Left colon (tissue), 2 donors: ENCODE measurements around the gene HHIP. TPM values are rescaled to one million over a fixed set of nuclear protein-coding genes. Genes with fewer than 3 reads are reported as not detected.

Source experiments
- ATAC-seq: fragments of 200-7000 bp; cut with Tn5 transposase; one replicate; pipeline ENCODE4 v1.9.1; 2020; ENCODE audit warnings: mild to moderate bottlenecking, moderate library complexity
- DNase-seq, 2 donors: peaks; one replicate each; pipeline ENCODE4 v3.0.0-alpha.2; 2020
- intact Hi-C, 2 donors: fragments of 100-400 bp; cut with DNase I in 1 of 2; cut with micrococcal nuclease in 1 of 2; formaldehyde crosslinking; loops; one replicate each; pipeline versions ENCODE4 v1.11.2 to v1.14.0; 2022; cut with DNase I, micrococcal nuclease
- total RNA-seq, 2 donors: library from RNA; stranded (reverse); fragmentation: NEBNext Ultra II Directional; extraction: Animal tissue kit (Norgen Biotek cat#: 25700); gene quantifications; one replicate each; pipeline ENCODE4 v1.2.1, GENCODE V29; 2021
- donor health status: DM: no; HTN: no; CAD: no.
- donor health status: DM: yes; HTN: yes; CAD: no.

The HHIP gene
- total RNA-seq, 2 donors from 2014 or later: 4.9 to 6.1 TPM

DNA sequence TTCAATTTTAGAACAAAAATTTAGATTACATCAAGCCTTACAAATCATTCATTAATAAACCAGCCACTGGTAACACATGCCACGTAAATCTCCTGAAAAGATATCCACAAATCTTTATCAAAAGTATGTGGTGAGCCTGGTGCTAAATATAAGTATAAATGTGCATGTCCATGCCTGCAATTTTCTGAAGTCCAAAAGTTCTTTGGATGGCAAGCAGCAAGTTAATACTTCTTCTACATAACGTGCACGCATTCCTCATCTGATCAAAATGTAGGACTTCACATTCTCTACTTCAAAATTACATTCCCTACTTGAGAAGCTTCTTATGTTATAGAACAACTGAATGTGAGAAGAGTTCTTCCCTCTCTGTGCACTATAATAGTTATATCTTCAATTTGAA lies 49.8 kb downstream of the HHIP start:
- no peak for ATAC-seq
- intact Hi-C loops: no loop called here
- DNase-seq: no peak

DNA sequence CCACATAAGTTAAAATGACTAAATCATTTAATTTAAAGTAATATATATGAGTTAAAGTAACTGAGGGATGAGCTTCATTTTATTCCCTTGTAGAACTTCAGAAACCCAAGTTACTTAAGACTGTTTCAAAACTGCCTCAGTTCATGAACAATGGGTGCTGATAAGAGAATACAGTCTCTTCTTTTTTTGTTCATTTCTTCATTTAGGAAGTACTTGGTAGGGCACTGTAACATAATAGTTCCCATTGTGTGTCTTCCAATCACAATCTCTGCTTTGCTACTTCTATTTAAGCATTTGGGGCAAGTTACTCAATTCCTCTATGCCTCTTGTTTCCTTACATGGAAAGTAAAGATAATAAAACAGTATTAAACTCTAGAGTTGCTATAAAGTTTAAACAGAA lies 50.4 kb downstream of the HHIP start:
- intact Hi-C loops: no loop called here

DNA sequence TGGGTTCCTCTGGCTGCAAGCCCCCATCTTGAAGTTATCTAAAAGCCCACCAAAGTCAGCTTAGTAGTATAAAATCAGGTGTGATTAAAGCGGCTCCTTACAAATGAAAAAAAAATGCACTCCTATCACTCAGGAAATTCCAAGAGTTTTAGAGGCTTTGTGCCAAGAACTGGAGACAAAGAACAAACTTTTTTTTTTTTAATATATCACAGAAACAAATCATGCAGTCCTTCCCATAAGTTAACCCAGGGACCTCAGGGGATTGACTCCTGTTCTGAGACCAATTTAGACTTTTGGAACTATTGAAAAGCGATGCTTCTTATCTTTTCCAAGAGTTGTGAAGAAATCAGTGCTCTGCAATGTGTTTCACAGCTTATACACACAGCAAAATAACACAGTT lies 53.6 kb downstream of the HHIP start:
- intact Hi-C loops: no loop called here
- DNase-seq: no peak
- no peak for ATAC-seq

More for the DNA sequence above, 50.4 kb downstream of the HHIP start:
- no peak for ATAC-seq
- no peak for DNase-seq

DNA sequence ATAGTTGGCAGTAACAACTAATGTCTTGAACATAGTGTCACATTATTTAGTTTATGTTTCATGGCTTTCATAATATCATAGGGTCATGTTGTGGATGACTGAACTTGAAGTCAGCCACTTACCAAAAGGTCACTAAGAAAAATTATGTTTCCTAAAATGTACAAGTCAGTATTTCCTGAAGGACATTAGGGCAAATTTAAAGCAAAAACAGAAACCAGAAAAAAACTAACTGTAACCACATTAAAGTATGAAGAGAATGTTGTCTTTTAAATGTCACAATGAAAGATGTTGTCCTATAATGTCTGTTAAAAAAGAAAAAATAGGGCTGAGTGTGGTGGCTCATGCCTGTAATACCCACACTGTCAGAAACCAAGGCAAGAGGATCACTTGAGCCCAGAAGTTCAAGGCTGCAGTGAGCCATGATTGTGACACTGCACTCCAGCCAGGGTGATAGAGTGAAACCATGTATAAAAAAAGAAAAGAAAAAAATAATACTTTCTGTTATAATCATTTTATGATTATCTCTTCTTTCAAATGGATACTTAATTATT lies 55.8 kb downstream of the HHIP start:
- ATAC-seq: no peak
- intact Hi-C loops: no loop called here
- no peak for DNase-seq

DNA sequence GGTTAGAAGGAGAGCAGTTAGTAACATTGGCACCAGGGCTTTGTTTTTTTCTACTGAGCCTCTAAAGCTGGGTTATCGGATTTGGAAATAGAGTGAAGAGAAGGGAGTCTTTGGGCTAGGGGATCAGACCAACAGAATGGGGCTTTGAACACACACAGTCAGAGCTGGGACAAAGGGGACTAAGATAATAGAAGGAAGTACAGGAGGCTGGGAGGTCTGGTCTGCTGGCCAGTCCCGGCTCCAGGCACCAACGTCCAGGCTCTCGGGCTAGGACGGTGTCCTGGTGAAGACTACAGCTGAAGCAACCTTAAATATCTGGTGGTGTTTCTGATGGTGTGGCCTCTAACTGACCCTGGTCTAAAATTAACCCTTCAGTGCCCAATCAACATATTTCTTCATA lies 57.5 kb downstream of the HHIP start:
- no peak for DNase-seq
- intact Hi-C loops: no loop called here
- no peak for ATAC-seq

DNA sequence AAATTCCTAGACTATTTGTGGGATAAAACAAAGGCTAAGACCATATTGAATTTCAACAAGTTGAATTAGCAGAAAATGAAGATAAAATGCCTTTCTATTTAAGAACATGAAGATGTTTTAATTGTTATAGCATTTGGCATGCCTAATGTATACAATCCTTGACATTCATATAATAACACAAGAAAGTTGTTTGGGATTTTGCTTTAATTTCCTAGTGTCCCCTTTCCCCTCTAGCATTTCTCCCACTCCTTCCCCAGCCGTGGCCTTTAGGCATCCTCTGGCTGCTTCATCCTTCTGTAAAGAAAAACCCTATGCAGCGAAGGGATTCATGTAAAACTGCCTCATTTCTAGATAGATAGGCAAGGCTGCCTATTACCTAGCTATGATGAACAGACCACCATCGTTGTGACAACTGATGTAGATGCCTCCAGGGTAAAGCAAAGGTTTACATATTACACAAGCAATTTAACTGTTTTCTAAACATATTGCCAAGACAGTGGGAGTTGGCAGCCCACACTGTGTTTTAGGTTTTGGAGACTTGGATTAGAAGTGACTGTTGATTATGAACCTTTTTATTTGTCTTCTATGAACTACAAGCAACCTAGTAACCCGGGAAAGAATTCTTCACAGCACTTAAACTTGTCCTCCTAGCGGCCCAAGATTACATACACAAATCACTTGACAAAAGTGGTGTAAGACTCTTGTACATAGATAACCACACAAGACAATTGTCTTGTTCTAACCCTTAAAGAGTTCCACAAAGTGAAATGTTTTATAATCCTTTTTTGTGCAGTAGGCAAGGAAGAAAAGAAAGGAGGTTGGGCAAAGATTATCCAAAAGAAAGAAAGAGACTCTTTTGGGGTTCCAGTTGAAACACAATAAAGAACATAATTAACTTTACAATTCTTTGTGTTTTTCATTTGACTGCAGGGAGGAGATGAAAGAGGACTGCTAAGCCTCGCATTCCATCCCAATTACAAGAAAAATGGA lies 59.9 kb downstream of the HHIP start:
- intact Hi-C loops: no loop called here
- no peak for ATAC-seq
- no peak for DNase-seq

DNA sequence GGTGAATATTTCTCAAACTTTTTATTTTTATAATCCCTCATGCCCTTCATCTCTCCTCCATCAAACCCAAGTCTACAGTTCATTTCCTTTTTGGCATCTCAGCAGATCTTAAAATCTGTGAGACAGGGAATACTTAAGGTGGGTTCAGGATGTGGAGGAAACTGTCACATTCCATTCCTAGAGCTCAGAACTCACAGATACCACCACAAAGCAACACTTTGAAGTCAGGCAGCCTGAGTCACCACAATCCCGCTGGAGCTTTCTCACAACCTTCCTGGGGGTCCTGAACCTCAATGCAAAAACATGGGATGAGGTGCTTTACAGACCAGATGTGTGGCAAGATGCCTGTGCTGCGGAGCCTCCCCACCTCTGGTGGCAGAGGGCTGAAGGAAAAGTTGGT lies 63.2 kb downstream of the HHIP start:
- intact Hi-C loops: no loop called here
- ATAC-seq (peak; percentile 62), DNase-seq (no peak)

DNA sequence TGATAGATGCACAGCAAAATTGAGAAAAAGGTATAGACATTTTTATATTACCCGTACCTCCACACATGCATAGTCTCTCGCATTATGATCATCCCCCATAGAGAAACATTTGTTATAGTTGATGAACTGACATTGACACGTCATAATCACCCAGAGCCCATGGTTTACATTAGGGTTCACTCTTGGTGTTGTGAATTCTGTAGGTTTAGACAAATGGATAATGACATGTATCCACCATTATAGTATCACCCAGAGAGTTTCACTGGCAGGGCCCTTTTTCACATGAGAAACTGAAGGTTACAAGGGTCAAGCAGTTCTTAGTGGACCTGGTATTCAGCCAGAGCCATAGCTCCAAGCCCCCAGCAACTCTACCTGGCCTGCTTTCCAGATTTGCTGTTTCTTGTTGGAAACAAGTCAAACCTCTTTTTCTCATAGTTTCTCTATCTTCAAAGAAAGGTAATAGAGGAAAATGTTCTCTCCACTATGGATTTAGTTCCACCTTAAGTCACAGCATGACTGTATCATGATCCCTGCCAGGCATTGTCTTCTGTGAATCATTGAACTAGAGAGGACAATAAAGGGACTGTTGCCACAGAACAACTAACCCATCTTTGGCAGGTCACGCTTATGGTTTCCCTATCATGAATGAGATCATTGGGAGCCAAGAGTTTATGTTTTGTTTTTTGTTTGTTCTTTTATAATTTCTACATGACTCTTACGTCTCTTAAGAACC lies 64.0 kb downstream of the HHIP start:
- peak in 1 of 2 donors; percentile 23 for DNase-seq
- peak; percentile 99 for ATAC-seq
- intact Hi-C loops: no loop called here

DNA sequence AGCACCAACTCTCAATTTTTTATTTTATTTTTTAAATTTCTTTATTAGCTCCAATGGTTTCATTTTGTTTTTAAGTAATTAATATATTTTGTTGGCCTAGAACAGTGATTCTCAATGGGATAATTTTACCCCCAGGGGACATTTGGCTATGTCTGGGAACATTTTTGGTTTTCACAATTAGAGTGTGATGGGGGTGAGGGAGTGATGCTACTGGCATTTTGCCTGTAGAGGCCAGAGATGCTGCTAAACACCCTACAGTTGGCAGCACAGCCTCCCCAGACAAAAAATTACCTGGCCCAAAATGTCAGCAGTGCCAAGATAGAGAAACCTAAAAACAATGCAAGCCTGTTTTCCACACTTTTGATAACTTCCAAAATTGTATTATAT lies 64.6 kb downstream of the HHIP start:
- DNase-seq (no peak), ATAC-seq (no peak)
- intact Hi-C loops: no loop called here

DNA sequence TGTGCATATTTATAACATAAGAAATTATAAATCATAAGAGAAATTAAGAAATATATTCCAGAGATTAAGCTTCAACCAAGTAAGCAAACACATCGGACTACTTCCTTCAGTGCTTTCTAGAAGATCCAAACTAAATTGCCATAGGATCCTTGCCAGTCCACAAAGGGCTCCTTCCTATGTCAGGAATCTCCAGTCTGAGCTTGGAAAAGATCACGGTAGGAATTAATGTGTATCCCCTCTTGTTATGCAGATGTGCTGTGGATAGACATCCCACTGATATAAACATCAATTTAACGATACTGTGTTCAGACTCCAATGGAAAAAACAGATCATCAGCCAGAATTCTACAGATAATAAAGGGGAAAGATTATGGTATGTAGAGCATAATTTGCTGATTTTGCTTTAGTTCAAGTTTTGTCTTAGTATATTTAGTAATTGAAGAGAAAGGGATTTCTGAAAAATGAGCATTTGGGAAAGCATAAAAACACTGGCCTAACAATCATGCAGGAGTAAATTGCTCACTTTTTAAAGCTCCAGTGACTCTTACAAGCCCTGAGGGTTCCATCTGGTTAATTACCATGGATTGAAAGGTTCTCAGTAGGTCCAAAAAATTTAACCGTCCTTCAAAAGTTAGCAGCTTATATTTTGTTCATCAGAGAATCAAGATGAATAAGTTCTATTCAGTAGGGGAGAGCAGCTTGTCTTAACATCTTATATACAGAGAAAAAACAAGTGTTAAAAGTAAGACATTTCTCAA lies 65.9 kb downstream of the HHIP start:
- DNase-seq (no peak), ATAC-seq (no peak)
- intact Hi-C loops: no loop called here

DNA sequence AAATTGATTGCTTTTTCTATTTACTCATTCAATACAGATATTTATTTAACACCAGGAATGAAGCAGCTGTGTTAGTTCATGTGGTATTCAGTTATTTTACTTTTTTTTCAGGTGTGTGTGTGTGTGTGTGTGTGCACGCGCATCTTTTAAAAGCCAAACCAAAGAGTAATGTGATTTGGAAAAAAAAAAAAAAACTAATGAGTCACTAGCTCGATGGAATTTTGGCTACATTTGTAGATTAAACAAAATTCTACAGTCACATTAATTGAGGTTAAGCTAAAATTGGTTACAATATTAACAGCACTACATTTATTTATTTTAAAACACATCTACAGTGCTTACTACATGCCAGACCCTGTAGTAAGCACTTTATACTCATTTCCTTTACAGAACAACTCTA lies 66.8 kb downstream of the HHIP start:
- DNase-seq: no peak
- intact Hi-C loops: no loop called here
- no peak for ATAC-seq

DNA sequence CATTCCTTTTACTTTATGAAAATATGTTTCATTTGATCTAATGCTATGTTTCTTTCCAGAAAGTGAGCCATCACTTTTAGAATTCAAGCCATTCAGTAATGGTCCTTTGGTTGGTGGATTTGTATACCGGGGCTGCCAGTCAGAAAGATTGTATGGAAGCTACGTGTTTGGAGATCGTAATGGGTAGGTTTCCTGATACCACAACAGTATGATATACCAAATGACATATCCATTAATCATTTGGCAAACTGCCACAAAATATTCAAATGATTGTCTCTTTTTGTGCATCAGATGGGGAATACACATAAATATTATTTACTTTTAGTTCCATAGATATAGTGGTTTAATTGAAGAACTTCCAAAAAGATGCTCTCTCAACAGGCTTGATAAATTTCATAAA lies 68.2 kb downstream of the HHIP start:
- intact Hi-C loops: no loop called here
- ATAC-seq: no peak

DNA sequence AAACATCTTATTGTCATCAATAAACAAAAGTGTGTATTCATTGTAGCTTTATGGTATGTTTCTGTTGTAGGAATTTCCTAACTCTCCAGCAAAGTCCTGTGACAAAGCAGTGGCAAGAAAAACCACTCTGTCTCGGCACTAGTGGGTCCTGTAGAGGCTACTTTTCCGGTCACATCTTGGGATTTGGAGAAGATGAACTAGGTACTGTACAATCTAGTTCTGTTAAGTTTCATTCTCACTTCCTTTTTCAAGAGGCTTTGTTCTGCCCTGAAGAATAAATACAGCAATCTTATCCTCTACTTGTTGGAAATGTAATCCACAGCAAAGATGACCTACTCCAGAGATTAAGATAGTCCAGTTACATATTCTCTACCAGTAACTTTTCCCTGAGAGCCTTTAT lies 69.3 kb downstream of the HHIP start:
- no peak for ATAC-seq
- intact Hi-C loops: no loop called here
- no peak for DNase-seq

More for the DNA sequence above, 68.2 kb downstream of the HHIP start:
- DNase-seq: no peak

DNA sequence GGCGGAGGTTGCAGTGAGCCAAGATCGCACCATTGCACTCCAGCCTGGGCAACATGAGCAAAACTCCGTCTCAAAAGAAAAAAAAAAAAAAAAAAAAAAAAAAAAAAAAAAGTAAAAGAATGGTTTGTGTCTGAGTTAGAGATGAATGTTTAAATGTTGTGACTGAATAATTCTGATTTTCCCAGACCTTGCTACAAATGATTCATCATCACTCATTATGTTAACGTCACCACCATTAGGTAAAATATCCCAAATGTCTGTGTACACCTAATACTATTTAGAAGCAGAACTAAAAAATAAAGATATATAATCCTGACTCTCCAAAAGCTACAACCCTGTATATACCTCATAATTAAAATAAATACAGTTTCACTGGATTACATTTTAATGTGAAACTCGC lies 70.8 kb downstream of the HHIP start:
- ATAC-seq (no peak), DNase-seq (no peak)
- intact Hi-C loops: no loop called here

DNA sequence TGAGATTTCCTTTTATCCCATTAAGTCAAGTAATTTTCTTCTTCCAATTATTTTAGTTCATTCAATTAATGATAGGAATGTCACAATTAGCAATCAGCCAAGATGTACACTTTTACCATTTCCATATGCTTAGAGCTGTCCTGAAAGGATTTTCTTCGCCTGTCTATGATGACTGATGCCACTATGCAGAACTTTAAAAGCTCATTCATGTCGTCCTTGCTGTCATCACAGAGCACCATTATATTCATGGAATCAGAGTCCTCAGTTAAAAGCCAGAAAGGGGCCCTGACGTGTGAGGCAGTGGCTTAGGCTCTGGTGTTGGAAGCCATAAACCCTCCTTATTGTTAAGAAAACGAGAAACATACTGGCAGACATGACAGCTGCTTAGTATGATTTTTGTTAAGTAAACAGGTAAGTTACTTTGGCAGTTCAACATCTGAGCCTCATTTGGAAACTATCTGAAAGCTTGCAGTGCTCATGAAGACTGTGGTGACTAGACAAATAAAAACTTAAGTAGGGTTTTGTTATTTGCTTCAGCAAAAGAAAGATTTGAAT lies 73.1 kb downstream of the HHIP start:
- ATAC-seq: no peak
- no peak for DNase-seq
- intact Hi-C loops: no loop called here

DNA sequence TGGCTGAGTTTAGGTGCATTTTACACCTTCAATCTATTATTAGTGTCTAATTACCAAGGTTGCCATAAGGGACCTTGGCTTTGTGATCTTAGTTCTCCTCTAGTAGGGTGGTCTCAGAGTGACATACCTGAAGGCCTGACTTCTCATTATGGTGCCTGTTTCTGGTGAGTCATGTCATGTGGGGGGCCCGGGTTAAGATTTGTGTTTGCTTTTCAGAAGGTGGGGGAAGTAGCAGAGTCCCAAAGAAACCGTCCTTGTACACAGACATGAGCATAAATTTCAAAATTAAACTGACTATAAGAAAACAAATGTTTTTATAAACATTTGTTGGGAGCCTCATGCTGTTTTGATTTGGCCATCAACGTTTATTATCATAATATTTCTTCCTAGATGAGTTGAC lies 74.5 kb downstream of the HHIP start:
- no peak for ATAC-seq
- intact Hi-C loops: no loop called here
- no peak for DNase-seq

DNA sequence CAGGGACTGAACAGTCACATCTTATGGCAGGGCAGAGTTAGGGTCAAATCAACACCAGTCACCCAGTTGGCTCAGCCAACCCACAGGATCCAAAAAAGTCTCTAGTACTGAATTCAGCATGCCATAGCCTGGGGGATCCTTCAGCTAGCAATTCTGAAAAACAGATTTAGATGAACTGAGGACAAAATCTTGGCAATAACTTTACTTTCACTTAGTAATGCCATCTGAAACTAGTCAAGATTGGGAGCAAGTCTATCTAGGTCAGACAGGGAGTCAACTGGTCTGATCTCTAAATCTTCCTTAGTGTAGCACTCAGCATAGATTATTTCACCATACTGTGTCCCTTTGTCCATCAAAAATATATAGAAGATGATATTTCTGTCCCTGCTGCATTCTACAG lies 76.0 kb downstream of the HHIP start:
- no peak for ATAC-seq
- no peak for DNase-seq
- intact Hi-C loops: no loop called here

DNA sequence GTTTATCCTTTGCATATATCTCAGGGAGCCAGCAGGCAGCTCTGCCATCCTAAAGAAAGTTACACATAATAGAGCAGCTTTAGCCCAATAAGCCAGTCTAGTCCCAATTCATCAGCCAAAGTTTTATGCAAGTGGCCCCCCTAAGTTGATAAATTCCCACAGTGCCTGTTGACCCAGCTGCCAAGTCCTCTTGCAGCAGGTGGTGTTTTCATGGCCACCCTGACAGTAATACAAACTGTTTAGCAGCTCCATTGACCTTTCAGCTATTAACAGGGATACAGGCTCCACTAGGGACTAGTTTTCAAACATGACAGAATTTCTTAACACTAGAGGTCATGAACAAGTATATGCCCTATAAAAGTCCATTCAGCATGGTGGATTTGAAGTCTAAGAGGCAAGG lies 77.5 kb downstream of the HHIP start:
- no peak for ATAC-seq

DNA sequence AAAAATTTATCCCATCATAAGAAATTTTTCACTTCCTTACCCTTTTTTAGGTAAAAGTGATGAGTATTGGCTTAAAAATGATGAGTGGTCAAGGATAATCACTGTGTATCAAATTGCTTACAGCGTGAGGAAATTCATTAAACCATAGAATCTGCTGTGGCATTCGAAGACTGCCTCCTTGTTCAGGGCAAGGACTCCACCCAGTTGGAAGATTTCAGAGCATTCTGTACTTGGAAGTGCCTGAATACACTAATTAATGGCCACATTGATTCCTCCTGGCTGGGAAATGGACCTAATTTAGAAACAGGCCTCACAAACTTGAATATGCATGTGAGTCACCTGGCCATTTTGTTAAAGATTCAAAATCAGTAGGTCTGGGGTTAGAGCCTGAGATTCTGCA lies 83.2 kb downstream of the HHIP start:
- intact Hi-C loops: no loop called here

More for the DNA sequence above, 77.5 kb downstream of the HHIP start:
- intact Hi-C loops: no loop called here
- DNase-seq: no peak

More for the DNA sequence above, 83.2 kb downstream of the HHIP start:
- DNase-seq (no peak), ATAC-seq (no peak)
